ENCODE measurements around the gene CPAMD8.

DNA sequence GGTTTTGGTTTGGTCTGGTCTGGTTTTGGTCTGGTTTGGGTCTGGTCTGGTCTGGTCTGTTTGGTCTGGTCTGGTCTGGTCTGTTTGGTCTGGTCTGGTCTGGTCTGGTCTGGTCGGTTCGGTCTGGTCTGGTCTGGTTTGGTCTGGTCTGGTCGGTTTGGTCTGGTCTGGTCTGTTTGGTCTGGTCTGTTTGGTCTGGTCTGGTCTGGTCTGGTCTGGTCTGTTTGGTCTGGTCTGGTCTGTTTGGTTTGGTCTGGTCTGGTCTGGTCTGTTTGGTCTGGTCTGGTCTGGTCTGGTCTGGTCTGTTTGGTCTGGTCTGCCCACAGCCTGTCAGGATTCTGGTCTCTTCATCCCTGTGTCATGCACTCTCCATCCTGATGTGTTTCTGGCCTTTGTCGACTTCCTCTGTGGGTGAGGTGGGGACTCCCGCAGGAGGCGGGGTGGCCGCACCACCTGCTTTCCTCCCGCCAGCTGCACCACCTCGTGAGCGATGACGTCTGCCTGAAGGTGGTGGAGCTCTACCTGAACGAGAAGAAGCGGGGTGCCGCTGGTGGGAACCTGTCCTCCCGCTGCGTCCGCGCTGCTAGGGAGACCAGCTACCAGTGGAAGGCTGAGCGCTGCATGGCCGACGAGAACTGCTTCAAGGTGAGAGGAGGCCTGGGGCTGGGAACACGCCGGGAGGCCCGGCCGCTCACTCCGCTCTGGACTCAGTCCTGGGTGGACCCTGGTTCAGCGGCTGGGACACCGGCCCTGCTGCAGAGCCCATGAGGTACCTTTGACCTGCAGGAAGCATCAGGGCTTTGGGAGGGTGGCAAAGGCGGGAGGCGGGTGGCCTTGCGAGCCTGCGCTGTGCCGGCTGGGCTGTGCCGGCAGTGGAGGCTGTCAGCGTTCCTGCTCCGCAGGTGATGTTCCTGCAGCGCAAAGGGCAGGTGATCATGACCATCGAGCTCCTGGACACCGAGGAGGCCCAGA lies 150.7 kb downstream of the CPAMD8 start:
- TF ChIP-seq, protein P1, sequence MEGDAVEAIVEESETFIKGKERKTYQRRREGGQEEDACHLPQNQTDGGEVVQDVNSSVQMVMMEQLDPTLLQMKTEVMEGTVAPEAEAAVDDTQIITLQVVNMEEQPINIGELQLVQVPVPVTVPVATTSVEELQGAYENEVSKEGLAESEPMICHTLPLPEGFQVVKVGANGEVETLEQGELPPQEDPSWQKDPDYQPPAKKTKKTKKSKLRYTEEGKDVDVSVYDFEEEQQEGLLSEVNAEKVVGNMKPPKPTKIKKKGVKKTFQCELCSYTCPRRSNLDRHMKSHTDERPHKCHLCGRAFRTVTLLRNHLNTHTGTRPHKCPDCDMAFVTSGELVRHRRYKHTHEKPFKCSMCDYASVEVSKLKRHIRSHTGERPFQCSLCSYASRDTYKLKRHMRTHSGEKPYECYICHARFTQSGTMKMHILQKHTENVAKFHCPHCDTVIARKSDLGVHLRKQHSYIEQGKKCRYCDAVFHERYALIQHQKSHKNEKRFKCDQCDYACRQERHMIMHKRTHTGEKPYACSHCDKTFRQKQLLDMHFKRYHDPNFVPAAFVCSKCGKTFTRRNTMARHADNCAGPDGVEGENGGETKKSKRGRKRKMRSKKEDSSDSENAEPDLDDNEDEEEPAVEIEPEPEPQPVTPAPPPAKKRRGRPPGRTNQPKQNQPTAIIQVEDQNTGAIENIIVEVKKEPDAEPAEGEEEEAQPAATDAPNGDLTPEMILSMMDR (IDR thresholded peaks at IDR 0.05) = no peak
- no peak for TF ChIP-seq POLR2A (IDR thresholded peaks at IDR 0.05)
